SH-SY5Y (cell line): ENCODE measurements around the gene ZMIZ2.

ENCODE experiments used
- GATA2 ChIP-seq: IDR thresholded peaks from 2 replicates; pipeline ENCODE4 v1.6.1; 2011; ENCODE audit warnings: mild to moderate bottlenecking, low read depth, low read length
- GATA3 ChIP-seq: IDR thresholded peaks from 2 replicates; pipeline ENCODE4 v1.6.1; 2011; ENCODE audit warnings: low read depth, mild to moderate bottlenecking, low read length, moderate library complexity

DNA sequence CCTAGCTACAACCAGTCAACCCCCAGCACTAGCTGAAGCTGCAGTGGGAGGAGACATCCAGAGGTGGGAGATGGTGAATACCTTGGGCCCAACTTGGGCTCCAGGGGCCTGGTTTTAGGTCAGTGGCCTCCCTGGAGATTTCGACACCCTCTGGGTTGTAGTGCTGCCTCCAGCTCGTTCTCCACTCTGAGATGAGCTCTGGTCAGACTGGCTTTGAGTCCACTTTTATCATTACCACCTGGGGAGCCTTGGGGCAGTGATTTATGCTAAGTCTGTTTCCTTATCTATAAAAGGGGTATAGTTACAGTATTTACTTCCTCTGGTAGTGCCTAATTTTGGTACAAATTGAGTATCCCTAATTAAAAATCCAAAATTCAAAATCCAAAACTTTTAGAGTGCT is 70.6 kb downstream of the ZMIZ2 start:
- TF ChIP-seq GATA2 (no peak), GATA3 (no peak)
